DMS153 (cell line): ENCODE results near the gene BAHD1.
"Not testable (repeated sequence)": the region's sequence is repeated elsewhere in the genome, so short reads cannot be mapped to it uniquely, and the experiment has no call there.

ENCODE experiments used
- DNase-seq: peaks from one replicate; lab custom pipeline; 2025; lab: John Stamatoyannopoulos, UW

Gene BAHD1

DNA sequence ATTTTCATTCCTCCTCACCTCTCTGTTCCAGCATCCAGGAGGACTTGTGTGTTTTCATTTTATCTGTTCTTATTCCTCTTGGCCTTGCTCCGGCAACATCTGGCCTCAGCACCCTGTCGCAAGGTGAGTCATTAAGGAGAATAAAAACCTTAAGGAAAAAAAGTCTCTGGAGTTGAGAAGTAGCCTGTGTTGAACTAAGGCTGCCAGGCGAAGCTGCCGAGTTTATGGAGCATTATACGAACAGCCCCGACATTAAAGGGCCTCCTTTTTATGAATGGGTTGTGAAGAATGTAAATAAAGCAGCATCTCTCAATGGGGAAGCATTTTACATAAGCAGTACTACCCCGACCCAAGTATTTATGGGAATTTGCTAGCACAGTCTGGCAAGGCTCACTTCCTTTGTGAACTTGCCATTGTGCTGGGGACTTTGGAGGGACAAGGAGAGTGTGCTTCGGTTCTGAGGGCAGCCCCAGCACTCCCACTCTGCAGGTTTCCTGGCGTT is 4.7 kb downstream of the BAHD1 start:
- no peak for DNase-seq

- DNase-seq = no peak
Measured at GRCh38 chr15:40446144-40446543, 5.4 kb downstream of the BAHD1 start.

DNA sequence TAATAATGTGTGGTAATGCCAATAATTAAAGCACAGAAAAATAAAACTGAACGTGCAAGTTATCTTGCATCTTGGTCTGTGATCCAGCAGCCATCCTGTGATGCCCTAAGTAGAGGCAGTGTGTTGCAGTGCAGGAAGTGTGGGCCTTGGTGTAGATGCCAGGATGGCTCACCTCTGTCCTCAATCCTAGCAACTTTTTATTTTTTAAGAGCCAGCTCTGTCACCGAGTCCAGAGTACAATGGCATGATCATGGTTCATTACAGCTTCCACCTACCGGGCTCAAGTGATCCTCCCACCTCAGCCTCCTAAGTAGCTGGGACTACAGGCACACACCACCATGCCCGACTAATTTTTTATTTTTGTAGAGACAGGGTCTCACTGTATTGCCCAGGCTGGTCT is 7.6 kb downstream of the BAHD1 start:
- no peak for DNase-seq

GRCh38 chr15:40449275-40449674 is 8.5 kb downstream of the BAHD1 start:
- DNase-seq = no peak

DNA sequence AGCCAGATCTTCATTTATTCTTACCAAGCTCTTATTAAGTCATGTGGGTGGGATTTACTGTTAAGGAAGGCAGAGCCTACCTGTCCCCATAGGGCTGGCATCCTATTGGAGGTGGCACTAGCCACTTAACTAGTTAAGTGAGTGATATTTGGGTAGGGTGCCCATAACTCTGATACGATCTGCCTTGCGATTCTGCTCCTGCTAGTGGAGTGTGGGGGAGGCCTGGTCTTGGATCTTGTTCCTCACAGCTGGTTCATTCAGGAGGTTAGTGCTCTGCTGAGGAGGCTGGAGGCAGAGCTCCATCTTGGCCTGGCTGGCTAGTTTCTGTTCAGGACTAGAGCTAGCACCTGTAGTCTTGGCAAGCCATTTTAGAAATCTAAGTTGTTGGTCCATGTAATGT is 9.3 kb downstream of the BAHD1 start:
- no peak for DNase-seq

DNA sequence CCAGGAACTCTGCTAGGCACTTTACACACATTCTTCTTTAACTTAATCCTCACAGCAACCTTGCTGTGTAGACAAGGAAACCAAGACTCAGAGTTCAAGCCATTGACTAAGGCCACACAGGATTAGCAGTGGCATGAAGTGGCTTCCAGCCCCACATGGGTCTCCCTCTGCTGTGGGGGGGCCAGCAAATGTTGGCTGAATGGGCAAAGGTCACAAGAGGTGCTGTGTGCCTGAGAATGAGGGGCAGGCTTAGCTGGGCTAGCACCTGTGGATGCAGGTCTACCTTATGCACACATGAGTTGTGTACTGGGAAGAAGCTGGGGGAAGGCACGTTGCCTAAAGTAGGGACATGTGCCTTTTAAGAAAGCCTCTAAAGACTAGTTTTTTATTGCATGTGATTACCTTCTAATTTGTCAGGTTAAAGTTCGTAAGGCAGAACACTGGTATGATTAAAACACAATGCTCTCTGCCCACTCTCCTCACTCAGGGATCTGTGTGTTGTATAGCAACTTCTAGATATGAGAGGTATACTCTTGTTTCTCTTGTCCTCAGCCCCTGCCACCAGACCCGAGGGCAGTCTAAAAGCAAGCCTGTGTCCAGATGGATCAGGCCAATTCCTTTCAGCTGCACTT is 10.9 kb downstream of the BAHD1 start:
- no peak for DNase-seq

DNA sequence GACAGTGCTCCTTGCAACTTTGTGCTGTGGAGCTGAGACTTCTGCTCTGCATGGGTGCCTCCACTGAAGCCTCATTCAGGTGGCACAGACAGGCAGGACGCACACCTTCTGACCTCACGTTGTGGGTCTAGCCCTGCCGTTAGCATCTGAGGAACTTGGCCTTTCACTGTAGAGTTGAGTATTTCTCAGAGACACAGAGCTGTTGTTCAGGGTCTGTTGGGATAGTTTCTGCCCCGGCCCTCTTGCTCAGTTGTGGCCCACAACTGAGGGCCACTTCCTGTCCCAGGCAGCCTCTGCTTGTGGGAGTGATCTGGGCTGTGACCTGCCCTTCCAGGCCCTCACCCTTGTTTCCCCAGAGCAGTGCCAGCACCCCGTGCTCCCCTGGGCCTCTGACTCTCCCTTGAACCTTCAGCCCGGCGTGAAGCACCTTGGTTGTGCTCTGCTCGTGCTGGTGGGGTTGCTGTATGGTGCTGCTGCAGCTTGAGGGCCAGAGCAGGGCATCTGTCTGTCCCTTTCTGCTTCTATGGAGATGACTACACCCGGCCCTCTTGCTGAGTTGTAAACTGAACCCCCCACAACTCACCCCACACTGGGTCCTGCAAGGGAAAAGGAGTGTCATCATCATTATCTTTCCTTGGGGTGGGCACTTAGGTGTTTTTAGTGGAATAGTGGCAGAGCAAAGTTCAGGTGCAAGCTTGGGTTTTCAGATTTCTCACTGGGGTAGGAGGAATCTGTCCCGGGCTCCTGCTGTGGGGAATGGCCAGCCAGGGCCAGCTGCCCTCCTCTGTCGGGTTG is 11.7 kb downstream of the BAHD1 start:
- DNase-seq = no peak

DNA sequence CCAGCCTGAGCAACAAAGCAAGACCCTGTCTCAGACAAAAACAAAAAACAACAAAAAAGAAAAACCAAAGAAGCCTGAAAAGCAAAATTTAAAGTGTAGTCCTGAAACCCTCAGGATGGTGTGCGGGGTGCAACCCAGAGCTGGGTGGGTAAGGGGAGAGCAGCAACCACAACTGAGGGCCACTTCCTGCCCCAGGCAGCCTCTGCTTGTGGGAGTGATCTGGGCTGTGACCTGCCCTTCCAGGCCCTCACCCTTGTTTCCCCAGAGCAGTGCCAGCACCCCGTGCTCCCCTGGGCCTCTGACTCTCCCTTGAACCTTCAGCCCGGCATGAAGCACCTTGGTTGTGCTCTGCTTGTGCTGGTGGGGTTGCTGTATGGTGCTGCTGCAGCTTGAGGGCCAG is 13.2 kb downstream of the BAHD1 start:
- DNase-seq = not testable (repeated sequence)

DNA sequence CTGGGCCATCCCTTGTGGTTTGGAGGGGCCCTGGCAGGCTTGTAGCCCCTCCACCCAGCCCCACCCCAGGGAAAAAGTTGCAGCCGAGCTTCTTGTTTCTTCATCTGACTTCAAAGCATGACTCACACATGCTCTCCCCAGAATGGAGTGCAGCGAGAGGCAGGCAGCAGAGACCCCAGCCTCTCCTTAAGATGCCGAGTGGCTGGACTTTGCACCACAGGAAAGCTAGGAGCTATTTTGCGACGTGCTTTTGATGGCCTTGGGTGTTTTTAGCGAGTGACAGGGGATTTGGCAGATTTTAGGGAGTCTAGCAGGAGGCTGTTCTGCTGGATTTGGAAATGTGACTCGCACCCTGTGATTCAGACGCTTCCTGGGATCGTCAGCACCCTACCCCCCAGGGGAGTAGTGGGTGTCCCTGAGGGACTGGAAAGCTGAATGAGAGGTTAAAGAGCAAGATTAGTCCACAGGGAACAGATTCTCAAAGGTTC is 14.2 kb downstream of the BAHD1 start:
- no peak for DNase-seq

DNA sequence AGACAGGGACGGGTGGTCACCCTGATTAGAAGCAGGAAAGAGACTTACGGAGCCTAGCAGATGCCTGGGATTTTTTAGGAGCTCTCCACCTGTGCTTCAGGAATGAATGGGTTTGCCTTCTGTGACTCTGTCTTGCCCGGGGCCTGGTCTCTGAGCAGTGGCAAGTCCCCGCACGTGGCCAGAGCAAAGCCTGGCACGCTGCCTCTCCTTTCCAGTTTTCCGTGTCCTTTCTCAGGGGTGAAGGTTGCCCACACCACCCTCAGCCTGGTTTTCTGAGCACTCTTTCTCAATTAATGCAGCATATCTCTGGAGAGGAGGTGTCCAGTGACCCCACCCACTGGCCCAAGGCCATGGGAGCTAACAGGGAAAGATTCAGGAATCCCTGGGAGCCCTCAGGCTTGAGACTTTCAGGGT is 15.6 kb downstream of the BAHD1 start:
- DNase-seq = no peak

- DNase-seq = no peak
Measured at GRCh38 chr15:40456738-40457137, 16.0 kb downstream of the BAHD1 start.

DNA sequence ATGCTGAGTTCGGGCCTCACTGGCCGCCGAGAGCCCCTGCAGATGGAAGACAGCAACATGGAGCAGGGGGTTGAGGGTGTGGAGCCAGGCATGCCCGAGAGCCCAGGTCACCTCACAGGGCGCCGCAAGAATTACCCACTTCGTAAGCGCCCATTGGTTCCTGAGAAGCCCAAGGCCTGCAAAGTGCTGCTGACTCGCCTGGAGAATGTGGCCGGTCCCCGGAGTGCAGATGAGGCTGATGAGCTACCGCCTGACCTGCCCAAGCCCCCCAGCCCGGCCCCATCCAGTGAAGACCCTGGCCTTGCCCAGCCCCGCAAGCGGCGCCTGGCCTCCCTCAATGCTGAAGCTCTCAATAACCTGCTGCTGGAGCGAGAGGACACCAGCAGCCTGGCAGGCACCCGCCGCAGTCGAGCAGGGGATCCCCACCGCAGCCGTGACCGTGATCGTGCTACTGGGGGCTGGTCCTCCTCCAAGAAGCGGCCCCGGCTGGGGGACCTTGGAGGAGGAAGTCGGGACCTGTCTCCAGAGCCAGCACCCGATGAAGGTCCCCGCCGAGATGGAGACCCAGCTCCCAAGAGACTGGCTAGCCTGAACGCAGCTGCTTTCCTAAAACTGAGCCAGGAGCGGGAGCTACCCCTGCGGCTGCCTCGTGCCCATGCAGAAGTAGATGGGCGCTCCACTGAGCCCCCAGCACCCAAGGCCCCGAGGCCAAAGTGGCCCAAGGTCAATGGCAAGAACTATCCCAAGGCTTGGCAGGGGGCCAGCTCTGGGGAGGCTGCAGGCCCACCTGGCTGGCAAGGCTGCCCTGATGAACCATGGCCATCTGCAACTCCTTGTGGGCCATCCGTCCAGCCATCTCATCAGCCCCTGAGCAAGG is 18.0 kb downstream of the BAHD1 start:
- DNase-seq = no peak

GRCh38 chr15:40459391-40460015 is 18.8 kb downstream of the BAHD1 start:
- no peak for DNase-seq

DNA sequence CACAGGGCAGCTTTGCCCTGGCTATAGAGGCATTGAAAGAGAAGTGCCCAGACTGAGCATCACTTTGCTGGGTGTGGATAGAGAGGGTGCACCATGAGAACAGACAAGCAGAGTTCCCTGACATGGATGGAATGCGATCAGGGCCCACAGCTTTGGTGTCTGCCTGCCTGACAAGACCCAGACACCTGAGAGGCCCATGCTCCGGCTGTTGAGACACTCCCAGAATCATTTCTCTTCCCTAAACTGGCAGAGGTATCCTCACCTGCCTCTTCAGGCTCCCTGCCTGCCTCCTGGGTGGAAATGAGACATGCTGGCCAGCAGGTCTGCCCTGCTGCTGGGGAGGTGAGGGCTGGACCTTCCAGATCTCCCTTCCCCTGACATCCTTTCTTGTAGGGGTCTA is 19.7 kb downstream of the BAHD1 start:
- DNase-seq = no peak

DNA sequence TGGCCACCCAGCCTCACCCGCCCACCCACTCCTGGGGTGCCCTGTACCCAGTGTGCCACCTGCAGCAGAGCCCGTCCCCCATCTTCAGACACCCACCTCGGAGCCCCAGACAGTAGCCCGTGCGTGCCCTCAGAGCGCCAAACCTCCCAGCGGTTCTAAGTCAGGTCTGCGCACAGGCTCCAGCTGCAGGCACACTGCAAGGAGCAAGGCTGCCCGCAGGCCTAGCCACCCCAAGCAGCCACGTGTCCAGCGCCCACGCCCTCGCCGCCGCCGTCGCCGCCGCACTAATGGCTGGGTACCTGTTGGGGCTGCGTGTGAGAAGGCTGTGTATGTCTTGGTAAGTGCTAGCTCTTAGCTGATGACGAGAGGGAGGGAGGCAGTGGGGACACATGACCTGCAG is 21.2 kb downstream of the BAHD1 start:
- DNase-seq = no peak

GRCh38 chr15:40463279-40463678 is 22.5 kb downstream of the BAHD1 start:
- no peak for DNase-seq

DNA sequence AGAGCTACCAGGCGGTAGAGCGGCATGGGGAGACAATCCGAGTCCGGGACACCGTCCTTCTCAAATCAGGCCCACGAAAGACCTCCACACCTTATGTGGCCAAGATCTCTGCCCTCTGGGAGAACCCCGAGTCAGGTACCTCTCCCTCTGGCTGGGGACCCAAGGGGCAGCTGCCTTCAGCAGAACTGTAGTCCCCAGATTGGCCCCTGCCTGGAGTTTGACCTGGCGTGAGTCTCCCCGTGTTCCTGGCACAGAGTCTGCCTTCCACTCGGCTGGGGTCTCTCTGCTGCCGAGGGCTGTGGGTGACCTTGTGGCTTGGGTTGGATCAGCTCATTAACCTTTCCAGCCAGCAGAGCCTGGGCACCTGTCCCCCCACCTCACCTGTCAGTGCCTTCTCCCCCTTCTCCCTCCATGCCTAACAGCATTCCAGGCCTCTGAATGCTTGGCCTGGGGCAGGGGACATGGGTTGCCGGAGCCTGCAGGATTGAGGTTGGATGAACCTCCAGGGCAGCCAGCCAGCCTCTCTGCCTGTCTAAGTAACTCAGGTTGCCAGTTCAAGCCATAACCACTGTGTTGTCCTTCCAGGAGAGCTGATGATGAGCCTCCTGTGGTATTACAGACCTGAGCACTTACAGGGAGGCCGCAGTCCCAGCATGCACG is 23.3 kb downstream of the BAHD1 start:
- no peak for DNase-seq

DNA sequence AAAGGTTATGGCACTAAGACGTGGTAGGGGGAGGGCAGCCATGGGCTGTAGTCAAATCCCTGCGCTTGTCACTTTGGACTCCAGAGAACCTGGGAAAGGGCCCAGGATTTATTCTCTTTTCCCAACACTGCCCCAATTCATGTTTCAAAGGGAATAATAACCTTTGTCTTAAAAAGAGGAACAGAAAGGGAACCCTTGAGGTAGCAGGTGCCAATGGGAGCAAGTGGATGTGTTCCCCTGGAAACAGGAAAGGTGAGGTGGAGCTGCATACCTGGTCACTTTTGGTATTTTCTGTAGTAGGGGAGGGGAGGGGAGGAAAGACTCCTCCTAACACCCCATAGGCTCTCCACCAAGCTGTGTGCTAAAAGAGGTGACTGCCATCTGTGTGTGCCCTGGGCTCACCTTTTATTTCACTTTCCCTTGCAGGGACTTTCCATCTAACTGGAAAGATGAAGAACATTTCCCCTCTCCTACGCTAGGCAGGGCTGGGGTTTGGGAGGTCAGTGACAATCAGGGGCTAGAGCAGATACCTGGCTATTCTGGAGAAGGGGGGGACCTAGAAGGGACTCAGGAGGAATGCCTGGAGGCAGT is 23.9 kb downstream of the BAHD1 start:
- no peak for DNase-seq

DNA sequence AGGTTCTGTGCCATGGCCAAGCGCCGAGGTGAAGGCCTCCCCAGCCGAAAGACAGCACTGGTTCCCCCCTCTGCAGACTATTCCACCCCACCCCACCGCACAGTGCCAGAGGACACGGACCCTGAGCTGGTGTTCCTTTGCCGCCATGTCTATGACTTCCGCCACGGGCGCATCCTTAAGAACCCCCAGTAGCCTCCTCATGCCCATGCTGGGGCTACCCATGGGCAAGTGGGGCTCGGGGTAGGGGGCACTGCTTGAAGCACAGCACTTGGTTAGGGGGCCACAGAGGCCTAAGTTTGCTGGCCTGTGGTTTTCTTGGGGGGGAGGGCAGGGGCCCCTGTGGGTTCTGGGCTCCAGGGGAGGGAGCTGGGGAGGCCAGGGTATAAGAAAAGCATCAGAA is 25.2 kb downstream of the BAHD1 start:
- DNase-seq = no peak

- DNase-seq = no peak
Measured at GRCh38 chr15:40466426-40467260, 25.9 kb downstream of the BAHD1 start.
